MCF 10A (cell line): ENCODE measurements around the gene LRBA. TPM values are rescaled to one million over a fixed set of nuclear protein-coding genes. Genes with fewer than 3 reads are reported as not detected.

ENCODE experiments used
- BruUV-seq: library from RNA; stranded (reverse); fragments of 400-500 nt; replicated peaks from 2 replicates; lab custom pipeline; 2021; lab: Mats Ljungman, UMichigan
- CTCF ChIA-PET: fragments of 300-600 bp; sonication (Branson Sonifier 250); formaldehyde crosslinking; extraction: SDS; loops from one replicate; lab custom pipeline; 2021; ENCODE audit warnings: antibody characterized with exemption, inconsistent platforms; lab: Yijun Ruan, JAX
- POLR2A ChIA-PET: fragments of 300-600, 350-650 bp; sonication (Branson Sonifier 250); formaldehyde crosslinking; extraction: SDS; loops from one replicate; lab custom pipeline; 2020; ENCODE audit warnings: antibody characterized with exemption, inconsistent platforms; lab: Yijun Ruan, JAX
- DNase-seq: peaks from one replicate; pipeline ENCODE4 v3.0.0-alpha.2; 2018; ENCODE audit not compliant: unreplicated experiment
- H3K27ac Mint-ChIP-seq: one replicate; pipeline ENCODE4 v1.8.0; 2022; ENCODE audit warnings: mild to moderate bottlenecking, low read depth, mixed read lengths; ENCODE audit not compliant: unreplicated experiment
- H3K27me3 Mint-ChIP-seq: one replicate; pipeline ENCODE4 v1.8.0; 2022; ENCODE audit warnings: mixed read lengths; ENCODE audit not compliant: insufficient read depth, unreplicated experiment
- H3K36me3 Mint-ChIP-seq: one replicate; pipeline ENCODE4 v1.8.0; 2022; ENCODE audit warnings: mild to moderate bottlenecking, moderate library complexity, mixed read lengths; ENCODE audit not compliant: insufficient read depth, unreplicated experiment
- H3K4me1 Mint-ChIP-seq: one replicate; pipeline ENCODE4 v1.8.0; 2022; ENCODE audit warnings: mixed read lengths; ENCODE audit not compliant: insufficient read depth, unreplicated experiment
- H3K4me3 Mint-ChIP-seq: one replicate; pipeline ENCODE4 v1.8.0; 2022; ENCODE audit warnings: mild to moderate bottlenecking, moderate library complexity, mixed read lengths; ENCODE audit not compliant: unreplicated experiment
- H3K9me3 Mint-ChIP-seq: one replicate; pipeline ENCODE4 v1.8.0; 2022; ENCODE audit warnings: mixed read lengths; ENCODE audit not compliant: unreplicated experiment
- intact Hi-C: fragments of 100-400 bp; cut with micrococcal nuclease; formaldehyde crosslinking; loops from 2 replicates; pipeline ENCODE4 v1.14.1; 2022
- total RNA-seq: library from RNA; stranded (reverse); gene quantifications from 2 replicates; pipeline ENCODE4 v1.2.3, GENCODE V29; 2022
- TF ChIP-seq, protein P1 (sequence below): fragments of 200-600 bp; IDR thresholded peaks from one replicate; pipeline ENCODE4 v1.8.0; 2022; ENCODE audit warnings: antibody characterized with exemption, mild to moderate bottlenecking; ENCODE audit not compliant: unreplicated experiment

The LRBA gene
- total RNA-seq, 1 experiment from 2014 or later: 64.5 TPM

DNA sequence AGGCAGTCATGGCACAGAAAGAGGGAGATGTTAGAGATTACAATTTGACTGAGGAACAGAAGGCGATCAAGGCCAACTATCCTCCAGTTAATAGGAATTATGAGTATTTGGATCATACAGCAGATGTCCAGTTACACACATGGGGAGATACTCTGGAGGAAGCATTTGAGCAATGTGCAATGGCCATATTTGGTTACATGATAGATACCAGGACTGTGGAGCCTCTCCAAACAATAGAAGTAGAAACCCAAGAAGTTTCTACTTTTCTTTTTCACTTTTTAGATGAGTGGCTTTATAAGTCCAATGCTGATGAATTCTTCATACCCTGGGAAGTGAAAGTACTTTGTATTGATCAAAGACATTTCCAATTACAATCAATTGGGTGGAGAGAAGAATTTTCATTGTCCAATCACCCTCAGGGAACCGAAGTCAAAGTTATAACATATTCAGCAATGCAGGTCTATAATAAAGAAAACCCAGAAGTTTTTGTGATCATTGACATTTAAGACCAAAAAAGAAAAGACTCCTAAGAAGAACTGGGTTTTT lies 294.0 kb downstream of the LRBA start:
- H3K27ac Mint-ChIP-seq: peak overlapping the region; percentile 20
- peaks cover 31% of the 10 kb centered on the region for H3K4me1 Mint-ChIP-seq
- H3K4me3 Mint-ChIP-seq: no peak overlapping the region
- TF ChIP-seq, protein P1, sequence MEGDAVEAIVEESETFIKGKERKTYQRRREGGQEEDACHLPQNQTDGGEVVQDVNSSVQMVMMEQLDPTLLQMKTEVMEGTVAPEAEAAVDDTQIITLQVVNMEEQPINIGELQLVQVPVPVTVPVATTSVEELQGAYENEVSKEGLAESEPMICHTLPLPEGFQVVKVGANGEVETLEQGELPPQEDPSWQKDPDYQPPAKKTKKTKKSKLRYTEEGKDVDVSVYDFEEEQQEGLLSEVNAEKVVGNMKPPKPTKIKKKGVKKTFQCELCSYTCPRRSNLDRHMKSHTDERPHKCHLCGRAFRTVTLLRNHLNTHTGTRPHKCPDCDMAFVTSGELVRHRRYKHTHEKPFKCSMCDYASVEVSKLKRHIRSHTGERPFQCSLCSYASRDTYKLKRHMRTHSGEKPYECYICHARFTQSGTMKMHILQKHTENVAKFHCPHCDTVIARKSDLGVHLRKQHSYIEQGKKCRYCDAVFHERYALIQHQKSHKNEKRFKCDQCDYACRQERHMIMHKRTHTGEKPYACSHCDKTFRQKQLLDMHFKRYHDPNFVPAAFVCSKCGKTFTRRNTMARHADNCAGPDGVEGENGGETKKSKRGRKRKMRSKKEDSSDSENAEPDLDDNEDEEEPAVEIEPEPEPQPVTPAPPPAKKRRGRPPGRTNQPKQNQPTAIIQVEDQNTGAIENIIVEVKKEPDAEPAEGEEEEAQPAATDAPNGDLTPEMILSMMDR: no peak
- intact Hi-C loops: no loop called here
- BruUV-seq: no TSS peak
- H3K36me3 Mint-ChIP-seq: peaks cover 18% of the 10 kb centered on the region
- ChIA-PET CTCF (no interaction called here), POLR2A (no interaction called here)
- no peaks in the 10 kb centered on the region for H3K27me3 Mint-ChIP-seq
- peaks cover 15% of the 10 kb centered on the region for H3K9me3 Mint-ChIP-seq
- DNase-seq: no peak

DNA sequence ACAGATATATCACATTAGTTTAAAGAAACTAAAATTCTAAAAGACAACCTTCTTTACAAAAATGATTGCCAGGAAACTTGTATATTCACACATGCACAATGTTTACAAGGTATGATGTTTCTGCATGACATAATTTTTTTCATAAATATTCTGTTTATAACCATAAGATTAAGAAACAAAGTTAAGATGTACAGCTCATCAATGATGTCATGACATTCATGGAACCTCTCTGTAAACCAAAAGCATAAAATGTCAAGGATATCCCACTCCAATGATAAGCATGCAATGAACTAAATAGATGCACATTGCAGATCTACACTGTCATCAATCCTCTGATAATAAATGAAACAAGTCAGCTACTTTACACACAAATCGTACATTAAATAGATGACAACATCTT lies 297.1 kb downstream of the LRBA start:
- H3K36me3 Mint-ChIP-seq: peaks cover 12% of the 10 kb centered on the region
- CTCF ChIA-PET: interaction anchor here (0.6 to 1.1 kb wide), 2 partner anchors 82 to 156 kb away, joined by 3 to 4 read pairs; no protein-coding TSS in a partner anchor
- TF ChIP-seq, protein P1: no peak
- peaks cover 20% of the 10 kb centered on the region for H3K4me1 Mint-ChIP-seq
- BruUV-seq: no TSS peak
- POLR2A ChIA-PET: no interaction called here
- no peak overlapping the region for H3K27ac Mint-ChIP-seq
- no peaks in the 10 kb centered on the region for H3K27me3 Mint-ChIP-seq
- intact Hi-C loops: no loop called here
- DNase-seq: no peak
- H3K4me3 Mint-ChIP-seq: no peak overlapping the region
- no peaks in the 10 kb centered on the region for H3K9me3 Mint-ChIP-seq

DNA sequence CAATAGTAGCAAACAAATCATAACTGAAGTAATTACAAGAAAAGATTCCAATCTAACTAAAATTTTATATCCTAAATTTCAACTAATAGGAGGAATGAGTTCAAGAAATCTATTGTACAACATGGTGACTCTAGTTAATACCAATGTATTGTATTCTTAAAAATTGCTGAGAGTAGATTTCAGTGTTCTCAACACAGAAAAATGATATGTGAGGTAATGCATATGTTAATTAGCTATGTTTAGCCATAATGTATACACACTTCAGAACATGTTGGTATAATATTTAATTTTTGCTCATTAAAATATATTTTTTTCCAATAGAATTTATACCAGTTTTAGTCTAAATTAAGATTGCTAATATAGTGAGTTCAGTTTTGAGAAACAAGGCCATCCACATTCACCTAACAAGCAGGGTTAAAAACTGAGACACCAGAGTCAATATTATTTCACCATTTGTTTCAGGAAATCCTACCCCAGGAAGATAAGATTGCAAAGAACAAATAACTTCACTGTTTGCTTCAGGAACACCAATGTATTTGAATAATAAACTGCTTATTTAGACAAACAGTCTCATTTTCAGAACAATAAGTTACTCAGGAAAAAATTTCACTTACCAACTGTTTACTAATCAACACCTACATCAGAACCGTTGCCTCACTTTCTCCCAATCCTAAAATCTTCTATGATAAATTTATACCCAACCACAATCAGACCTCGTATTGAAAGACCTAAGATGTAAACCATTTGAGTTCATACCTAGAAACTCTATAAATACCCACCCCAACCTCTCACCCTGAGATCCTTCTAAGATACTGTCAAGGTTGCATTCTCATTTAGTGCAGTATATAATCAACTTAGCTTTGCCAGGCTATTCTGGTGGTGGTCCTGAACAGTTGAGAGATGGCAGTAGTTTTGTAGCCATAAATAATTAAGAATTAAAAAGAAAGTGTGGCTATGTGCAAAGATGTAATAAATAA lies 300.3 kb downstream of the LRBA start:
- H3K4me3 Mint-ChIP-seq: no peak overlapping the region

DNA sequence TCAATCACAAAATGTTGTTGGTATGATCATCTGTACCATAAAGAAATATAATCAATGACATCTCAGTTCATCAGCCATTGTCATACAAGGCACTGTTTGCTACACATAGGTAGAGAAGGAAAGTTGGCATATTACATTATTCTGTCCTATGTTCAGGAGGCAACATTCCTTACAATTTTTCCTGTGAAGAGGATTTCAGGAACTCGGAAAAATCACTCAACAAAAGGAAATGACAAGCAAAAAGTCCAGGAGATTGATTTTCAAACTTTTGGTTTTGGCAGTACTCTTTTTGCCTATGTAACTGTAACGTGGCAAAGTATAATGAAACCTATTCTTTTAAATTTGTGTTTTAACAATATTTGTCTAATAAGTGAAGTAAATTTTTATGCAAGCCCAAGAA lies 301.8 kb downstream of the LRBA start:
- Mint-ChIP-seq H3K27me3 (no peaks in the 10 kb centered on the region), H3K4me1 (no peaks in the 10 kb centered on the region), H3K27ac (no peak overlapping the region), H3K4me3 (no peak overlapping the region), H3K9me3 (no peaks in the 10 kb centered on the region), H3K36me3 (peaks cover 5% of the 10 kb centered on the region)
- ChIA-PET CTCF (no interaction called here), POLR2A (no interaction called here)
- intact Hi-C loops: no loop called here
- BruUV-seq: no TSS peak
- no peak for DNase-seq
- TF ChIP-seq, protein P1: no peak

More for the DNA sequence above, 300.3 kb downstream of the LRBA start:
- TF ChIP-seq, protein P1: no peak
- POLR2A ChIA-PET: interaction anchor here (0.6 kb wide), 1 partner anchor 127 kb away, joined by 3 read pairs; no protein-coding TSS in a partner anchor
- intact Hi-C loops: no loop called here
- peaks cover 8% of the 10 kb centered on the region for H3K36me3 Mint-ChIP-seq
- no peaks in the 10 kb centered on the region for H3K4me1 Mint-ChIP-seq
- H3K27me3 Mint-ChIP-seq: no peaks in the 10 kb centered on the region
- no TSS peak for BruUV-seq
- CTCF ChIA-PET: no interaction called here
- no peak for DNase-seq
- H3K27ac Mint-ChIP-seq: no peak overlapping the region
- H3K9me3 Mint-ChIP-seq: no peaks in the 10 kb centered on the region
